GM10248 (cell line): ENCODE data around the gene EMP3.
"Not testable (repeated sequence)": the region's sequence is repeated elsewhere in the genome, so short reads cannot be mapped to it uniquely, and the experiment has no call there.

Experiments used
- CTCF ChIA-PET: fragments of 300-600 bp; sonication (Branson Sonifier 250); formaldehyde crosslinking; extraction: SDS; loops from one replicate; lab custom pipeline; 2021; ENCODE audit warnings: antibody characterized with exemption; lab: Yijun Ruan, JAX
- POLR2A ChIA-PET: fragments of 350-650 bp; sonication (Branson Sonifier 250); formaldehyde crosslinking; extraction: SDS; loops from one replicate; lab custom pipeline; 2020; ENCODE audit warnings: antibody characterized with exemption; lab: Yijun Ruan, JAX
- DNase-seq: peaks from one replicate; pipeline ENCODE4 v3.0.0; 2012; ENCODE audit errors: extremely low spot score
- CTCF ChIP-seq: IDR thresholded peaks from 2 replicates; pipeline ENCODE4 v1.5.1; 2012; ENCODE audit warnings: mild to moderate bottlenecking, low read depth; ENCODE audit errors: extremely low read depth, missing control alignments, control extremely low read depth

EMP3 gene

DNA sequence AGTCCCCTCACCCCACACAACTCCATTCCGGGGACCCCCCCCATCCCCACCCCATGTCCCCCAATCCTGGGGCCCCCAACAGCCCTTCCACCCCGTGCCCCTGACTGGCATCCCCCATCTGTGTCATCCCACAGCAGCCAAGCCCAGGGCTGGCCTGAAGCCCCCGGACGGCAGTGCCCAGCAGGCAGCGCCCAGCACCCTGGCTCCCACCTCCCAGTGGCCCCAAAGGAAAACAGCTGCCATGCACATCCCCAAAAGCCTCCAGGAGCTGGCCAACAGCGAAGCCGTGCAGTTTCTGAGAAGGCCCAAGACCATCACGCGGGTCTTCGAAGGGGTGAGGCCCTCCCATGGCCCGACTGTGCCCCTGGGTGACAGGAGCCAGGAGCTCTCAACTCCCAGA, 40.2 kb downstream of the EMP3 start:
- DNase-seq = no peak
- ChIA-PET CTCF (interaction anchor here (1.0 kb wide), 1 partner anchor 26 kb away, joined by 4 read pairs; the partner anchor contains the start of gene KDELR1), POLR2A (no interaction called here)
- no peak for TF ChIP-seq CTCF

- ChIA-PET POLR2A (no interaction called here), CTCF (interaction anchor here (1.7 kb wide), 1 partner anchor 23 kb away, joined by 7 read pairs; the partner anchor contains the start of gene KDELR1)
- no peak for TF ChIP-seq CTCF
- DNase-seq = no peak
Observed at GRCh38 chr19:48367855-48368254, 42.5 kb downstream of the EMP3 start.

GRCh38 chr19:48368936-48369335, 43.6 kb downstream of the EMP3 start:
- ChIA-PET POLR2A (interaction anchor here (0.6 kb wide), 1 partner anchor 260 kb away, joined by 3 read pairs; no protein-coding TSS in a partner anchor), CTCF (no interaction called here)
- no peak for DNase-seq
- TF ChIP-seq CTCF = no peak

- POLR2A ChIA-PET = no interaction called here
- CTCF ChIA-PET = interaction anchor here (1.2 to 1.4 kb wide), 2 partner anchors 10 to 20 kb away, joined by 5 to 9 read pairs; partner anchors contain the start of gene KDELR1
- TF ChIP-seq CTCF = no peak
- DNase-seq = no peak
Observed at GRCh38 chr19:48370955-48371354, 45.6 kb downstream of the EMP3 start.

DNA sequence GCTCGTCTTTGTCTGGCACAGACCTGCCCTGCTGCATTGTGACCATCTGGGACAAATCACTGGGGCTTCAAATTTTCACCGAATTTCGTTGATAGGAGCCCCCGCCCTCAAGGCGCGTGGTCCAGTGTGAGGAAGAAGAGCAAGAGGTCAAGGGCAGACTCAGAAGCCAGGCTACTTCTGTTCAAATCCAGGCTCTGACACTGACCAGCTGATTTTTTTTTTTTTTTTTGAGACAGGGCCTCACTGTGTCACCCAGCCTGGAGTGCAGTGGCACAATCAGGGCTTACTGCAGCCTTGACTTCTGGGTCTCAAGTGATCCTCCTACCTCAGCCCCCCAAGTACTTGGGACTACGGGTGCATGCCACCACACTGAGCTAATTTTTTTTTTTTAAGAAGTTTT, 46.0 kb downstream of the EMP3 start:
- no peak for TF ChIP-seq CTCF
- ChIA-PET POLR2A (no interaction called here), CTCF (interaction anchor here (1.0 to 1.4 kb wide), 3 partner anchors 8 to 20 kb away, joined by 4 to 9 read pairs (median 5); partner anchors contain the start of genes KDELR1, SYNGR4 and TMEM143)
- no peak for DNase-seq

- DNase-seq, POLR2A ChIA-PET: not testable (repeated sequence)
- CTCF ChIA-PET = interaction anchor here (1.0 to 1.4 kb wide), 3 partner anchors 8 to 19 kb away, joined by 4 to 9 read pairs (median 5); partner anchors contain the start of genes KDELR1, SYNGR4 and TMEM143
Observed at GRCh38 chr19:48371771-48372170, 46.4 kb downstream of the EMP3 start.

DNA sequence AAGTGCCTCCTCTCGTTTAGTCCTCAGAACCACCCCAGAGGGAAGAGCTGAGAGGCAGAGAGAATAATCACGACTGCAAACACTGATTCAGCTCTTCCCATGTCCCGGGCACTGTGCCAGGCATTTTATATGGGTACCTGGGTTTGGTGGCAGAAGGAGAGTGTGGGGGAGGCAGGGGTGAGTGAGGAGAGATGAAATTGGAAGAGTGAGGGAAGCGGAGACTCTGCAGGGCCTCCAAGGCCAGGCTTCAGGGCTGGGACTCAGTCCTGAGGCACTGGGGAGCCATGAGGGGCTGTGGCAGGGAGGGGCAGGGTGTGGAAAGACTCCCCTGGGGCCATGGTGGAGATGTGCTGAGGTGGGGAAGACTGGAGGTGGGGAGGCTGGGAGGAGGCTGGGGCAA, 47.6 kb downstream of the EMP3 start:
- TF ChIP-seq CTCF = no peak
- ChIA-PET POLR2A (interaction anchor here (0.5 to 1.2 kb wide), 3 partner anchors 9 to 232 kb away, joined by 3 to 4 read pairs (median 3); partner anchors contain the start of genes SYNGR4 and TMEM143), CTCF (interaction anchor here (1.4 to 1.9 kb wide), 4 partner anchors 10 to 19 kb away, joined by 5 to 8 read pairs (median 5); partner anchors contain the start of gene KDELR1)
- DNase-seq = no peak
